Hematopoietic multipotent progenitor cell (in vitro differentiated cells): Measurements from ENCODE around the gene RAB15. TPM values are rescaled to one million over a fixed set of nuclear protein-coding genes. Genes with fewer than 3 reads are reported as not detected.
A peak's percentile ranks its signal among the peaks of the same experiment; 100 is the strongest.

Source experiments
- DNase-seq, 3 donors: peaks; one replicate each; pipeline ENCODE4 v3.0.0-alpha.2; 2011 to 2015; ENCODE audit warnings: low read depth in 2 of 3, low spot score in 2 of 3
- total RNA-seq: library from RNA; depleted of rRNA; stranded (reverse); fragments of >200 nt; gene quantifications from one replicate; pipeline ENCODE4 v1.2.3, GENCODE V29; 2012

Gene RAB15
- total RNA-seq, 1 donor = 4.3 TPM

- no peak for DNase-seq
These were observed 32.3 kb downstream of the RAB15 start for GRCh38 chr14:64939817-64940190.

- no peak for DNase-seq
These were observed 32.9 kb downstream of the RAB15 start for GRCh38 chr14:64938972-64939816.

GRCh38 chr14:64937821-64938193 lies 34.3 kb downstream of the RAB15 start:
- DNase-seq = no peak

- no peak for DNase-seq
These were observed 34.8 kb downstream of the RAB15 start for GRCh38 chr14:64937171-64937820.

GRCh38 chr14:64935508-64935907 lies 36.6 kb downstream of the RAB15 start:
- no peak for DNase-seq

- DNase-seq = no peak
These were observed 37.7 kb downstream of the RAB15 start for GRCh38 chr14:64934338-64934929.

GRCh38 chr14:64932231-64932630 lies 39.9 kb downstream of the RAB15 start:
- no peak for DNase-seq

GRCh38 chr14:64931123-64931522 lies 41.0 kb downstream of the RAB15 start:
- DNase-seq = no peak

GRCh38 chr14:64930085-64930843 lies 41.9 kb downstream of the RAB15 start:
- DNase-seq = no peak

GRCh38 chr14:64929014-64929359 lies 43.1 kb downstream of the RAB15 start:
- DNase-seq = peak in 1 of 3 donors; percentile 13

GRCh38 chr14:64928239-64929013 lies 43.7 kb downstream of the RAB15 start:
- peak in 2 of 3 donors; percentile 11 to 34 for DNase-seq

GRCh38 chr14:64927031-64927430 lies 45.1 kb downstream of the RAB15 start:
- DNase-seq = peak in 1 of 3 donors; percentile 27

- peak in 1 of 3 donors; percentile 30 for DNase-seq
These were observed 45.6 kb downstream of the RAB15 start for GRCh38 chr14:64926398-64926995.

GRCh38 chr14:64923015-64923414 lies 49.1 kb downstream of the RAB15 start:
- DNase-seq = no peak

- DNase-seq = no peak
These were observed 51.7 kb downstream of the RAB15 start for GRCh38 chr14:64920465-64920864.

- no peak for DNase-seq
These were observed 52.5 kb downstream of the RAB15 start for GRCh38 chr14:64919618-64920017.

- no peak for DNase-seq
These were observed 52.9 kb downstream of the RAB15 start for GRCh38 chr14:64919215-64919614.

- DNase-seq = no peak
These were observed 53.9 kb downstream of the RAB15 start for GRCh38 chr14:64918216-64918615.

GRCh38 chr14:64915797-64916196 lies 56.3 kb downstream of the RAB15 start:
- peak in 1 of 3 donors; percentile 26 for DNase-seq

GRCh38 chr14:64915029-64915424 lies 57.1 kb downstream of the RAB15 start:
- no peak for DNase-seq
